CD4-positive, alpha-beta memory T cell (primary cell): ENCODE results near the gene EEF2K. TPM values are rescaled to one million over a fixed set of nuclear protein-coding genes. Genes with fewer than 3 reads are reported as not detected.

Source experiments
- CTCF ChIA-PET: fragments of 350-600 bp; sonication (Branson Sonifier 250); formaldehyde crosslinking; loops from one replicate; lab custom pipeline; 2021; ENCODE audit warnings: inconsistent platforms; ENCODE audit not compliant: partially characterized antibody; lab: Charles Lee
- POLR2A ChIA-PET: fragments of 350-600 bp; sonication (Branson Sonifier 250); formaldehyde crosslinking; loops from one replicate; lab custom pipeline; 2021; ENCODE audit not compliant: partially characterized antibody; lab: Charles Lee
- DNase-seq, 5 donors: peaks; one replicate each; pipeline versions ENCODE4 v3.0.0 to v3.0.0-alpha.2; 2020 to 2022; ENCODE audit warnings: mixed read lengths in 1 of 5
- H3K27ac ChIP-seq: one replicate; pipeline ENCODE4 v1.7.0; 2013; ENCODE audit warnings: low read depth, low read length
- H3K27me3 ChIP-seq: 2 replicates; pipeline ENCODE4 v1.7.0; 2013; ENCODE audit warnings: mild to moderate bottlenecking, low read length, moderate library complexity; ENCODE audit not compliant: insufficient read depth
- H3K36me3 ChIP-seq: 2 replicates; pipeline ENCODE4 v1.7.0; 2013; ENCODE audit warnings: mild to moderate bottlenecking, low read length, moderate library complexity; ENCODE audit not compliant: insufficient read depth
- H3K4me1 ChIP-seq: 2 replicates; pipeline ENCODE4 v1.7.0; 2013; ENCODE audit warnings: mild to moderate bottlenecking, low read length, moderate library complexity; ENCODE audit not compliant: insufficient read depth
- H3K4me3 ChIP-seq, 2 donors: one replicate each; pipeline ENCODE4 v1.7.0; 2013; ENCODE audit warnings: low read length in 2 of 2, mild to moderate bottlenecking in 1 of 2
- H3K9me3 ChIP-seq, 2 donors: one replicate each; pipeline ENCODE4 v1.7.0; 2013; ENCODE audit warnings: low read length in 2 of 2, control low read depth in 1 of 2; ENCODE audit not compliant: control insufficient read depth in 1 of 2
- H3K27ac Mint-ChIP-seq, 7 donors: one replicate each; pipeline ENCODE4 v1.8.0; 2020 to 2021; ENCODE audit warnings: mixed read lengths in 7 of 7, mild to moderate bottlenecking in 6 of 7, inconsistent platforms in 3 of 7, moderate library complexity in 3 of 7
- H3K27me3 Mint-ChIP-seq, 2 donors: one replicate each; pipeline ENCODE4 v1.8.0; 2020 to 2021; ENCODE audit warnings: mixed read lengths in 2 of 2
- H3K36me3 Mint-ChIP-seq, 2 donors: one replicate each; pipeline ENCODE4 v1.8.0; 2020 to 2021; ENCODE audit warnings: mixed read lengths in 2 of 2, inconsistent platforms in 1 of 2, mild to moderate bottlenecking in 1 of 2
- H3K4me1 Mint-ChIP-seq, 4 donors: one replicate each; pipeline ENCODE4 v1.8.0; 2020 to 2021; ENCODE audit warnings: mixed read lengths in 4 of 4, mild to moderate bottlenecking in 1 of 4
- H3K4me3 Mint-ChIP-seq, 8 donors: one replicate each; pipeline ENCODE4 v1.8.0; 2020 to 2021; ENCODE audit warnings: mixed read lengths in 8 of 8, mild to moderate bottlenecking in 7 of 8, moderate library complexity in 6 of 8, inconsistent platforms in 3 of 8
- H3K9me3 Mint-ChIP-seq, 8 donors: one replicate each; pipeline ENCODE4 v1.8.0; 2020 to 2021; ENCODE audit warnings: mixed read lengths in 8 of 8, mild to moderate bottlenecking in 5 of 8, inconsistent platforms in 3 of 8, moderate library complexity in 1 of 8
- intact Hi-C: fragments of 100-400 bp; cut with micrococcal nuclease; formaldehyde crosslinking; loops from one replicate; pipeline ENCODE4 v1.15.1; 2023
- polyA plus RNA-seq, 2 donors: library from polyadenylated mRNA; unstranded; fragments of 300-500 nt; fragmentation: Illumina TruSeq; gene quantifications; one replicate each; pipeline ENCODE4 v1.2.3, GENCODE V29; 2021
- total RNA-seq, 2 experiments: library from RNA; stranded (reverse); gene quantifications; one replicate each; pipeline ENCODE4 v1.2.3, GENCODE V29; 2021

Gene EEF2K
- total and polyA plus RNA-seq, 4 experiments from 2014 or later: 0.77 to 20.7 (median 11.5) TPM

- intact Hi-C loops: loop anchor here (5.0 kb wide), 1 partner anchor 35 kb away; the partner anchor contains the start of gene CDR2
- Histone ChIP-seq H3K27me3 (no peaks in the 10 kb centered on the region), H3K9me3 (peaks cover 0 to 17% of the 10 kb centered on the region in 2 donors), H3K36me3 (peaks cover 44% of the 10 kb centered on the region), H3K4me1 (peaks cover 5% of the 10 kb centered on the region), H3K4me3 (no peak overlapping the region), H3K27ac (no peak overlapping the region)
- peaks cover 5 to 57% (median 35%) of the 10 kb centered on the region in 8 donors for H3K9me3 Mint-ChIP-seq
- CTCF ChIA-PET: interaction anchor here (1.4 to 2.2 kb wide), 4 partner anchors 8 to 38 kb away, joined by 4 read pairs; no protein-coding TSS in a partner anchor
- H3K4me3 Mint-ChIP-seq: no peak overlapping the region
- H3K36me3 Mint-ChIP-seq: peaks cover 82 to 84% of the 10 kb centered on the region in 2 donors
- POLR2A ChIA-PET: interaction anchor here (1.2 to 3.0 kb wide), 5 partner anchors 10 to 36 kb away, joined by 3 to 16 read pairs (median 6); no protein-coding TSS in a partner anchor
- no peaks in the 10 kb centered on the region for H3K27me3 Mint-ChIP-seq
- H3K27ac Mint-ChIP-seq: peak overlapping the region in 2 of 7 donors; percentile 42 to 77
- H3K4me1 Mint-ChIP-seq: peaks cover 5 to 23% (median 11%) of the 10 kb centered on the region in 4 donors
- DNase-seq: no peak
Measured at GRCh38 chr16:22337045-22337444, 131.0 kb downstream of the EEF2K start.

DNA sequence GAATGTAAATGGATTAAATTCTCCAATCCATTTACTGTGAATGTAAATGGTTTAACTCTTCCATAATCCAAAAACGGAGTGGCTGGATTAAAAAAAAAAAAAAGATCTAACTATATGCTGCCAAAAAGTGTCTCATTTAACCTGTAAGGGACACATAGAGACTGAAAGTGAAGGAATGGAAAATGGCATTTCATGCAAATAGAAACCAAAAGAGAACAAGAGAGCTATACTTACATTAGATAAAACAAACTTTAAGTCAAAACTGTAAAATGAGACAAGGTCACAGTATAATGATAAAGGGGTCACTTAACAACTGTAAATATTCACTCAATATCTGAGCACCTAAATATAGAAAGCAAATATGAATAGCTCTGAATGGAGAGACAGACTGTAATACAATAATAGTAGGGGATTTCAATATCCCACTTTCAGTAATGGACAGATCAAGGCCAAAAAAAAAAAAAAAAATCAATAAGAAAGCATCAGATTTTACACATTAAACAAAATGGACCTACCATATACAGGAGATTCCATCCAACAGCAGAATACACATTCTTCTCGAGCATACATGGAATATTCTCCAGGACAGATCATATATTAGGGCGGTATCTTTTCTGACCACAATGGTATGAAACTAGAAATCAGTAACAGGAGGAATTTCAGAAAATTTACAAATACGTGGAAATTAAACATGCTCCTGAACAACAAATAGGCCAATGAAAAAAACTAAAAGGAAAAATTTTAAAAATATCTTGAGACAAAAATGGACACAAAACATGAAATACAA, 132.0 kb downstream of the EEF2K start:
- Mint-ChIP-seq H3K4me1 (peaks cover 9 to 30% (median 15%) of the 10 kb centered on the region in 4 donors), H3K4me3 (no peak overlapping the region)

More for the DNA sequence above, 132.0 kb downstream of the EEF2K start:
- H3K27ac Mint-ChIP-seq: peak overlapping the region in 4 of 7 donors; percentile 1 to 59 (median 30)
- Histone ChIP-seq H3K4me1 (peaks cover 14% of the 10 kb centered on the region), H3K27ac (no peak overlapping the region), H3K27me3 (no peaks in the 10 kb centered on the region), H3K9me3 (peaks cover 0 to 17% of the 10 kb centered on the region in 2 donors), H3K36me3 (peaks cover 36% of the 10 kb centered on the region), H3K4me3 (no peak overlapping the region)
- H3K27me3 Mint-ChIP-seq: no peaks in the 10 kb centered on the region
- intact Hi-C loops: loop anchor here (5.0 kb wide), 1 partner anchor 34 kb away; the partner anchor contains the start of gene CDR2
- peaks cover 83 to 87% of the 10 kb centered on the region in 2 donors for H3K36me3 Mint-ChIP-seq
- ChIA-PET POLR2A (interaction anchor here (0.9 to 3.0 kb wide), 8 partner anchors 9 to 35 kb away, joined by 3 to 16 read pairs (median 6); no protein-coding TSS in a partner anchor), CTCF (interaction anchor here (1.4 to 2.2 kb wide), 5 partner anchors 9 to 37 kb away, joined by 4 to 5 read pairs (median 4); no protein-coding TSS in a partner anchor)
- H3K9me3 Mint-ChIP-seq: peaks cover 5 to 57% (median 35%) of the 10 kb centered on the region in 8 donors
- no peak for DNase-seq

Other genes starting within 250 kb of the EEF2K start
- not detected for gene PDZD9, start 205.2 kb upstream of the EEF2K start, total RNA-seq
- gene PDZD9, start 205.2 kb upstream of the EEF2K start, polyA plus RNA-seq: under 1 TPM; 0.30 to 0.37 TPM
- gene MOSMO, start 198.2 kb upstream of the EEF2K start, total RNA-seq: 10 to 100 TPM; 21.9 to 23.4 TPM
- gene MOSMO, start 198.2 kb upstream of the EEF2K start, polyA plus RNA-seq: 1 to 10 TPM; 3.2 to 6.3 TPM
- gene VWA3A, start 113.7 kb upstream of the EEF2K start, total RNA-seq: under 1 TPM; 0.33 to 0.41 TPM
- not detected for gene VWA3A, start 113.7 kb upstream of the EEF2K start, polyA plus RNA-seq
- gene SDR42E2, start 43.8 kb upstream of the EEF2K start, total RNA-seq: under 1 TPM; 0.55 to 0.73 TPM
- gene SDR42E2, start 43.8 kb upstream of the EEF2K start, polyA plus RNA-seq: under 1 TPM; 0.11 to 0.88 TPM
- gene POLR3E, start 91.1 kb downstream of the EEF2K start, total RNA-seq: 10 to 100 TPM; 88.4 to 94.0 TPM
- 10 to 100 TPM; 10.0 to 16.0 TPM for gene POLR3E, start 91.1 kb downstream of the EEF2K start, polyA plus RNA-seq
- 10 to 100 TPM; 94.2 to 99.3 TPM for gene CDR2, start 168.3 kb downstream of the EEF2K start, total RNA-seq
- gene CDR2, start 168.3 kb downstream of the EEF2K start, polyA plus RNA-seq: 10 to 100 TPM; 57.9 to 95.8 TPM